ENCODE results near the gene SCRN2. TPM values are rescaled to one million over a fixed set of nuclear protein-coding genes. Genes with fewer than 3 reads are reported as not detected.

Gene SCRN2
- total and polyA plus RNA-seq, 7 donors = 22.5 to 44.6 (median 28.8) TPM

DNA sequence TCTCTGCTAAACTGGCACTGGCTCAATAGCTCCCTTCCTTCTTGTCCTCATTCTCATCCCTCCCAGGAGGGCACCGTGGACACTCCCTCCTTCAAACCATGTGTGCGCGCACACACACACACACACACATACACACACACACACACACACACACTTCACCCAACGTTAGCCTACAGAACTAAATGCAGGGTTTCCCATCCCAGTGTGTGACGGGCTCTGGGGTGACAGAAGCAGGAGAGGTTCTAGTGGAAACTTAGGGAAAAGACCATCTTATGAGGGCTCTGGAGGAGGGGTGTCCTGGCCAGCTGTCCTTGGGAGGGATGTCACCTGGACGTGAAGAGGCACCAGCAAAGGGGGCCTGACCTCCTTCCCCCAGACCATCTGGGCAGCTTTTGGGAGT lies 39.2 kb downstream of the SCRN2 start:
- intact Hi-C loops (cut with DNase I) = loop anchor here (5.0 kb wide), 1 partner anchor 140 kb away; no protein-coding TSS in a partner anchor
- Histone ChIP-seq H3K9me3 (no peaks in the 10 kb centered on the region), H3K4me3 (no peak overlapping the region), H3K4me1 (no peaks in the 10 kb centered on the region), H3K36me3 (peaks cover 0 to 2% (median 0%) of the 10 kb centered on the region in 4 donors), H3K27ac (no peak overlapping the region), H3K27me3 (no peaks in the 10 kb centered on the region)
- TF ChIP-seq EP300 (IDR thresholded peaks at IDR 0.05) = no peak
- no peak for TF ChIP-seq POLR2AphosphoS5 (IDR thresholded peaks at IDR 0.05)
- TF ChIP-seq POLR2A (IDR thresholded peaks at IDR 0.05) = no peak
- TF ChIP-seq, protein P1, sequence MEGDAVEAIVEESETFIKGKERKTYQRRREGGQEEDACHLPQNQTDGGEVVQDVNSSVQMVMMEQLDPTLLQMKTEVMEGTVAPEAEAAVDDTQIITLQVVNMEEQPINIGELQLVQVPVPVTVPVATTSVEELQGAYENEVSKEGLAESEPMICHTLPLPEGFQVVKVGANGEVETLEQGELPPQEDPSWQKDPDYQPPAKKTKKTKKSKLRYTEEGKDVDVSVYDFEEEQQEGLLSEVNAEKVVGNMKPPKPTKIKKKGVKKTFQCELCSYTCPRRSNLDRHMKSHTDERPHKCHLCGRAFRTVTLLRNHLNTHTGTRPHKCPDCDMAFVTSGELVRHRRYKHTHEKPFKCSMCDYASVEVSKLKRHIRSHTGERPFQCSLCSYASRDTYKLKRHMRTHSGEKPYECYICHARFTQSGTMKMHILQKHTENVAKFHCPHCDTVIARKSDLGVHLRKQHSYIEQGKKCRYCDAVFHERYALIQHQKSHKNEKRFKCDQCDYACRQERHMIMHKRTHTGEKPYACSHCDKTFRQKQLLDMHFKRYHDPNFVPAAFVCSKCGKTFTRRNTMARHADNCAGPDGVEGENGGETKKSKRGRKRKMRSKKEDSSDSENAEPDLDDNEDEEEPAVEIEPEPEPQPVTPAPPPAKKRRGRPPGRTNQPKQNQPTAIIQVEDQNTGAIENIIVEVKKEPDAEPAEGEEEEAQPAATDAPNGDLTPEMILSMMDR (IDR thresholded peaks at IDR 0.05) = no peak
- WGBS, 2 donors = 55 to 61% methylated on average over 6 of the region's 6 CpGs
- no peak for DNase-seq

DNA sequence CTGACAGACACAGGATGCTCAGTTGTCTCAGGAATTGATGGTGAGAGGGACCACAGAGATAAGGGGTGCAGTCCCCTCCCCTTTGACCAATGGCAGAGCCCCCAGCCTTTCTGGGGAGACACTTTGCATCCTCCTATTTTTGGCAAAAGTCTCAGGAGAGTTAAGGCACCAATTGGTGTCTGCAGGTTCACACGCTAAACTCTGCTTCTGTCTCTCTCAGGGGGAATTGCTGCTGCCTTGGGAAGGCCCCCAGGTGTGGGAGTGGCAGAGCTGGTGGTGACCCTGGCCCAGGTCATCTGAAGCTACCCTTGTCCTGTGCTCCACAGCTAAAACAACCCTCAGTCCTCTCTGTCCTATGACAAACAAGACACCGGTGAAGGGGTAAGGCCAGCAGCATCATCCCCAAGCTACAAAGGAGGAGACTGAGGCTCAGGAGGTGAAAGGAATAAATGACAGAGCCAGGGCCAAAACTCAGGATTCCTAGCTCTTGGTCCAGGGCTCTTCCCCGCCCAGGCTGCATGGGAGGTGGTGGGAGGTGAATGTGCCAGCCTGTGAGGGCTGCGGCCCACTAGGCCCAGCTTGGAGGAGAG lies 39.8 kb downstream of the SCRN2 start:
- no peaks in the 10 kb centered on the region for H3K27me3 ChIP-seq
- no peak for DNase-seq
- no peaks in the 10 kb centered on the region for H3K36me3 ChIP-seq
- no peaks in the 10 kb centered on the region for H3K4me1 ChIP-seq
- no peaks in the 10 kb centered on the region for H3K9me3 ChIP-seq
- TF ChIP-seq, protein P1 (IDR thresholded peaks at IDR 0.05) = no peak
- TF ChIP-seq POLR2A (IDR thresholded peaks at IDR 0.05) = no peak
- TF ChIP-seq EP300 (IDR thresholded peaks at IDR 0.05) = no peak
- WGBS, 2 donors = 86 to 87% methylated on average over 4 of the region's 4 CpGs
- H3K27ac ChIP-seq = no peak overlapping the region
- intact Hi-C loops (cut with DNase I) = loop anchor here (5.0 kb wide), 1 partner anchor 139 kb away; no protein-coding TSS in a partner anchor
- no peak overlapping the region for H3K4me3 ChIP-seq

GRCh38 chr17:47800686-47801085 lies 40.4 kb downstream of the SCRN2 start:
- no peak for DNase-seq
- Histone ChIP-seq H3K27me3 (peaks cover 0 to under 1% (median 0%) of the 10 kb centered on the region in 3 donors), H3K36me3 (no peaks in the 10 kb centered on the region), H3K27ac (no peak overlapping the region), H3K9me3 (no peaks in the 10 kb centered on the region), H3K4me3 (no peak overlapping the region), H3K4me1 (no peaks in the 10 kb centered on the region)
- intact Hi-C loops (cut with DNase I) = loop anchor here (5.0 kb wide), 1 partner anchor 138 kb away; no protein-coding TSS in a partner anchor
- WGBS, 2 donors = 86 to 89% methylated on average over 12 of the region's 12 CpGs
- TF ChIP-seq, protein P1 (IDR thresholded peaks at IDR 0.05) = no peak
- TF ChIP-seq POLR2AphosphoS5 (IDR thresholded peaks at IDR 0.05) (no peak), POLR2A (IDR thresholded peaks at IDR 0.05) (no peak), EP300 (IDR thresholded peaks at IDR 0.05) (no peak)

DNA sequence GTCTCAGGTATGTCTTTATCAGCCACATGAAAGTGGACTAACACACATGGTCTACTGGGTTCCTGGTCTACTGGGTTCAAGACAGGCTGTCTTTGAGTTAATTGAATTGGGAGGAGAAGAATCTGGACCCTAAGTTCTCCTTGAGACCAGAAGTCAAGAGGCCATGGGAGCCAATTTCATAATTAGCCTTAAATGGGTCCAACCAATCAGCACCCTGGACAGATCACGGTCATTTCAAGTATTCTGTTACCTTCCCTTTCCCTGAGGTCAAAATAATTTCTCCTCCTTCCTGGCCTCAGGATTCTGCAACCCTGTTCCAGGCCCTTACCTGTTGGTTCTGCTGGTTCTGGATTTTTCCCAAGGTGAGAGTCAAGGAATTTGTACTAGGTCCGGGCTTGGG lies 43.3 kb downstream of the SCRN2 start:
- intact Hi-C loops (cut with DNase I) = no loop called here
- TF ChIP-seq EP300 (IDR thresholded peaks at IDR 0.05) (no peak), POLR2AphosphoS5 (IDR thresholded peaks at IDR 0.05) (no peak), POLR2A (IDR thresholded peaks at IDR 0.05) (no peak)
- TF ChIP-seq, protein P1 (IDR thresholded peaks at IDR 0.05) = no peak
- H3K4me1 ChIP-seq = no peaks in the 10 kb centered on the region
- no peaks in the 10 kb centered on the region for H3K9me3 ChIP-seq
- H3K27me3 ChIP-seq = peaks cover 3 to 27% (median 18%) of the 10 kb centered on the region in 3 donors
- no peak for DNase-seq
- 56 to 66% methylated on average over 2 of the region's 2 CpGs for WGBS, 2 donors
- no peak overlapping the region for H3K4me3 ChIP-seq
- H3K27ac ChIP-seq = no peak overlapping the region
- no peaks in the 10 kb centered on the region for H3K36me3 ChIP-seq

Data from sigmoid colon (tissue), 7 donors.